ENCODE results near the gene P4HA1.

The P4HA1 gene

GRCh38 chr10:73095481-73096021, 1.1 kb downstream of the P4HA1 start:
- DNase-seq (ENCODE audit: extremely low spot score, insufficient read length, low read depth) (no peak), FAIRE-seq (peak; percentile 70)

- FAIRE-seq (no peak), DNase-seq (ENCODE audit: extremely low spot score, insufficient read length, low read depth) (no peak)
These were observed 1.6 kb downstream of the P4HA1 start for GRCh38 chr10:73094986-73095480.

- FAIRE-seq: no peak
- DNase-seq (ENCODE audit: extremely low spot score, insufficient read length, low read depth): no peak
These were observed 2.5 kb downstream of the P4HA1 start for GRCh38 chr10:73093922-73094850.

- FAIRE-seq: no peak
These were observed 3.8 kb downstream of the P4HA1 start for GRCh38 chr10:73092830-73093229.

GRCh38 chr10:73088304-73088703, 8.4 kb downstream of the P4HA1 start:
- FAIRE-seq: peak; percentile 86

More at GRCh38 chr10:73092830-73093229, 3.8 kb downstream of the P4HA1 start:
- no peak for DNase-seq (ENCODE audit: extremely low spot score, insufficient read length, low read depth)

GRCh38 chr10:73086816-73087215, 9.8 kb downstream of the P4HA1 start:
- DNase-seq (ENCODE audit: extremely low spot score, insufficient read length, low read depth) (no peak), FAIRE-seq (no peak)

More at GRCh38 chr10:73088304-73088703, 8.4 kb downstream of the P4HA1 start:
- no peak for DNase-seq (ENCODE audit: extremely low spot score, insufficient read length, low read depth)

- no peak for DNase-seq (ENCODE audit: extremely low spot score, insufficient read length, low read depth)
- no peak for FAIRE-seq
These were observed 12.5 kb downstream of the P4HA1 start for GRCh38 chr10:73084209-73084608.

- DNase-seq (ENCODE audit: extremely low spot score, insufficient read length, low read depth): no peak
- no peak for FAIRE-seq
These were observed 13.4 kb downstream of the P4HA1 start for GRCh38 chr10:73083221-73083620.

- peak; percentile 89 for FAIRE-seq
- peak; percentile 29 for DNase-seq (ENCODE audit: extremely low spot score, insufficient read length, low read depth)
These were observed 16.7 kb downstream of the P4HA1 start for GRCh38 chr10:73079779-73080541.

GRCh38 chr10:73076360-73077183, 20.1 kb downstream of the P4HA1 start:
- DNase-seq (ENCODE audit: extremely low spot score, insufficient read length, low read depth): no peak
- FAIRE-seq: peak; percentile 76

- DNase-seq (ENCODE audit: extremely low spot score, insufficient read length, low read depth) (no peak), FAIRE-seq (no peak)
These were observed 20.8 kb downstream of the P4HA1 start for GRCh38 chr10:73075829-73076228.

- no peak for DNase-seq (ENCODE audit: extremely low spot score, insufficient read length, low read depth)
- FAIRE-seq: no peak
These were observed 23.0 kb downstream of the P4HA1 start for GRCh38 chr10:73073627-73074026.

- FAIRE-seq (no peak), DNase-seq (ENCODE audit: extremely low spot score, insufficient read length, low read depth) (no peak)
These were observed 31.2 kb downstream of the P4HA1 start for GRCh38 chr10:73065441-73065840.

GRCh38 chr10:73061743-73062142, 34.9 kb downstream of the P4HA1 start:
- FAIRE-seq: no peak
- DNase-seq (ENCODE audit: extremely low spot score, insufficient read length, low read depth): no peak

- no peak for DNase-seq (ENCODE audit: extremely low spot score, insufficient read length, low read depth)
- peak; percentile 78 for FAIRE-seq
These were observed 35.7 kb downstream of the P4HA1 start for GRCh38 chr10:73060738-73061635.

GRCh38 chr10:73060173-73060572, 36.5 kb downstream of the P4HA1 start:
- no peak for DNase-seq (ENCODE audit: extremely low spot score, insufficient read length, low read depth)
- peak; percentile 12 for FAIRE-seq

- no peak for FAIRE-seq
- DNase-seq (ENCODE audit: extremely low spot score, insufficient read length, low read depth): no peak
These were observed 38.5 kb downstream of the P4HA1 start for GRCh38 chr10:73058057-73058591.

- FAIRE-seq (peak; percentile 90), DNase-seq (ENCODE audit: extremely low spot score, insufficient read length, low read depth) (peak; percentile 11)
These were observed 42.4 kb downstream of the P4HA1 start for GRCh38 chr10:73054286-73054685.
